ENCODE data around the gene LRRC8E.
A peak's percentile ranks its signal among the peaks of the same experiment; 100 is the strongest.

The LRRC8E gene

GRCh38 chr19:7926727-7927604, 38.7 kb downstream of the LRRC8E start:
- peaks cover 37 to 38% of the 10 kb centered on the region in 2 experiments for H3K36me3 ChIP-seq (ENCODE audit: control insufficient read depth in 1 of 2, insufficient read depth in 2 of 2, low read length in 2 of 2)
- no peaks in the 10 kb centered on the region for H3K9me3 ChIP-seq (ENCODE audit: insufficient read depth, low read depth, low read length)
- no peak overlapping the region for H2BK120ac ChIP-seq (ENCODE audit: insufficient read depth, low read length, poor library complexity)
- H4K91ac ChIP-seq (ENCODE audit: low read depth, low read length) = no peak overlapping the region
- H3K23ac ChIP-seq (ENCODE audit: low read length) = no peak overlapping the region
- no peaks in the 10 kb centered on the region for H3K79me2 ChIP-seq (ENCODE audit: control insufficient read depth, insufficient read depth, low read length, poor library complexity)
- no peak overlapping the region for H2BK12ac ChIP-seq (ENCODE audit: low read length)
- no peak overlapping the region for H3K4ac ChIP-seq (ENCODE audit: low read depth, low read length)
- H2AFZ ChIP-seq (ENCODE audit: insufficient read depth, low read length, poor library complexity) = no peak overlapping the region
- no peak overlapping the region for H2BK5ac ChIP-seq (ENCODE audit: low read depth, low read length, poor library complexity)
- peaks cover 8 to 11% of the 10 kb centered on the region in 2 experiments for H3K4me1 ChIP-seq (ENCODE audit: control insufficient read depth in 1 of 2, insufficient read depth in 2 of 2, low read length in 2 of 2)
- H3K79me1 ChIP-seq (ENCODE audit: low read length) = peaks cover 2% of the 10 kb centered on the region
- no peak overlapping the region for H3K9ac ChIP-seq (ENCODE audit: low read length)
- no peak overlapping the region for H3K18ac ChIP-seq (ENCODE audit: low read length)
- H3K14ac ChIP-seq (ENCODE audit: low read length) = no peak overlapping the region
- H3K4me3 ChIP-seq (ENCODE audit: low read depth, low read length) = no peak overlapping the region
- H3K27me3 ChIP-seq (ENCODE audit: insufficient read depth, low read length) = no peaks in the 10 kb centered on the region
- WGBS (ENCODE audit: extremely low coverage, insufficient coverage, insufficient read length) = no CpG with 5 or more reads among the region's 32 CpGs
- H2AK5ac ChIP-seq (ENCODE audit: low read length) = no peak overlapping the region
- H3K4me2 ChIP-seq (ENCODE audit: low read length) = no peak overlapping the region
- H4K8ac ChIP-seq (ENCODE audit: low read depth, low read length) = no peak overlapping the region
- no peak for DNase-seq
- no peak overlapping the region for H3K27ac ChIP-seq (ENCODE audit: low read depth, low read length)
- no peak overlapping the region for H4K12ac ChIP-seq (ENCODE audit: low read depth, low read length)

DNA sequence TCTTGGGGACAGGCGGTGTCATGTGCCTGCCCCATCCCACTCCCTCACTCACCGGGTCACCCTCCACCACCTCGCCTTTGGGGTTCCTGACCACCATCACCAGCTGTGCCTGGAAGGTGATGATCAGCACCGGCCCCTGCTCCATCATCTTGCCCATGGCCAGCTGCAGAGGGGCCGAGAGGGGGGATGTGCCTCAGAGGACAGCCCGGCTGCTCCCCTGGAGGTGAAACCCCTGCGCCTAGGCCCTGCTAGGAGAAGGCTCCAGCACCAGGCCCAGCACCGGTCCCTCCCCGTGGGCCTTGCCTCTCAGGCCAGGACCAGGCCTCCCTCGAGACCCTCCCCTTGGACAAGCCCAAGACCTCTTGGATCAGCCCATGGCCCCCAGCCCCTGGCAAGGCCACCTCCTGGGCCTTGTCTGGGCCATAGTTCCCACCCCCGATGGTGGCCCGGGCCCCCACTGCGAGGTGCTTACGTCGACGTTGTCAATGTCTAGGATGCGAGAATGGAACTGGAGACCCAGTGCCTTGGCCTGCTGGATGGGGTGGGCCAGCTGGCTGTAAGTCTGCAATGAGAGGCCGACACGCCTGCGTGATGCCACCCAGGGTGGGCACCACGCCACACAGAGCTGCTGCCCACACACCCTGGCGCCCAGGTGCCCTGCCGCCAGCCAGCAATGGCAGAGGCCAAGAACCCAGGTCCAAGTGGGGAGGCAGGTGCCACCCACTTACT, 39.5 kb downstream of the LRRC8E start:
- peak overlapping the region; percentile 28 for H3K4me3 ChIP-seq (ENCODE audit: low read depth, low read length)
- no peak overlapping the region for H2BK5ac ChIP-seq (ENCODE audit: low read depth, low read length, poor library complexity)
- H2BK120ac ChIP-seq (ENCODE audit: insufficient read depth, low read length, poor library complexity) = no peak overlapping the region
- no peak overlapping the region for H4K12ac ChIP-seq (ENCODE audit: low read depth, low read length)
- no peak overlapping the region for H4K91ac ChIP-seq (ENCODE audit: low read depth, low read length)
- H2AFZ ChIP-seq (ENCODE audit: insufficient read depth, low read length, poor library complexity) = no peak overlapping the region
- H4K8ac ChIP-seq (ENCODE audit: low read depth, low read length) = no peak overlapping the region
- H3K9me3 ChIP-seq (ENCODE audit: insufficient read depth, low read depth, low read length) = no peaks in the 10 kb centered on the region
- H3K9ac ChIP-seq (ENCODE audit: low read length) = no peak overlapping the region
- H3K4ac ChIP-seq (ENCODE audit: low read depth, low read length) = no peak overlapping the region
- no peak overlapping the region for H2AK5ac ChIP-seq (ENCODE audit: low read length)
- peaks cover 37 to 38% of the 10 kb centered on the region in 2 experiments for H3K36me3 ChIP-seq (ENCODE audit: control insufficient read depth in 1 of 2, insufficient read depth in 2 of 2, low read length in 2 of 2)
- no peaks in the 10 kb centered on the region for H3K27me3 ChIP-seq (ENCODE audit: insufficient read depth, low read length)
- peaks cover 2% of the 10 kb centered on the region for H3K79me1 ChIP-seq (ENCODE audit: low read length)
- H3K23ac ChIP-seq (ENCODE audit: low read length) = no peak overlapping the region
- DNase-seq = no peak
- H2BK12ac ChIP-seq (ENCODE audit: low read length) = no peak overlapping the region
- no peak overlapping the region for H3K18ac ChIP-seq (ENCODE audit: low read length)
- no peak overlapping the region for H3K4me2 ChIP-seq (ENCODE audit: low read length)
- no peak overlapping the region for H3K27ac ChIP-seq (ENCODE audit: low read depth, low read length)
- peaks cover 8 to 11% of the 10 kb centered on the region in 2 experiments for H3K4me1 ChIP-seq (ENCODE audit: control insufficient read depth in 1 of 2, insufficient read depth in 2 of 2, low read length in 2 of 2)
- no peaks in the 10 kb centered on the region for H3K79me2 ChIP-seq (ENCODE audit: control insufficient read depth, insufficient read depth, low read length, poor library complexity)
- no peak overlapping the region for H3K14ac ChIP-seq (ENCODE audit: low read length)
- no CpG with 5 or more reads among the region's 23 CpGs for WGBS (ENCODE audit: extremely low coverage, insufficient coverage, insufficient read length)

GRCh38 chr19:7928334-7928706, 40.0 kb downstream of the LRRC8E start:
- no peak overlapping the region for H3K23ac ChIP-seq (ENCODE audit: low read length)
- H4K91ac ChIP-seq (ENCODE audit: low read depth, low read length) = no peak overlapping the region
- WGBS (ENCODE audit: extremely low coverage, insufficient coverage, insufficient read length) = no CpG with 5 or more reads among the region's 9 CpGs
- H3K27me3 ChIP-seq (ENCODE audit: insufficient read depth, low read length) = no peaks in the 10 kb centered on the region
- no peak overlapping the region for H2AFZ ChIP-seq (ENCODE audit: insufficient read depth, low read length, poor library complexity)
- DNase-seq = no peak
- peaks cover 37 to 38% of the 10 kb centered on the region in 2 experiments for H3K36me3 ChIP-seq (ENCODE audit: control insufficient read depth in 1 of 2, insufficient read depth in 2 of 2, low read length in 2 of 2)
- no peak overlapping the region for H2BK120ac ChIP-seq (ENCODE audit: insufficient read depth, low read length, poor library complexity)
- no peak overlapping the region for H3K9ac ChIP-seq (ENCODE audit: low read length)
- H2BK5ac ChIP-seq (ENCODE audit: low read depth, low read length, poor library complexity) = no peak overlapping the region
- no peak overlapping the region for H4K8ac ChIP-seq (ENCODE audit: low read depth, low read length)
- no peak overlapping the region for H3K18ac ChIP-seq (ENCODE audit: low read length)
- H3K79me2 ChIP-seq (ENCODE audit: control insufficient read depth, insufficient read depth, low read length, poor library complexity) = no peaks in the 10 kb centered on the region
- H3K14ac ChIP-seq (ENCODE audit: low read length) = no peak overlapping the region
- no peak overlapping the region for H3K4me3 ChIP-seq (ENCODE audit: low read depth, low read length)
- no peak overlapping the region for H4K12ac ChIP-seq (ENCODE audit: low read depth, low read length)
- no peak overlapping the region for H2BK12ac ChIP-seq (ENCODE audit: low read length)
- no peak overlapping the region for H3K4me2 ChIP-seq (ENCODE audit: low read length)
- H3K9me3 ChIP-seq (ENCODE audit: insufficient read depth, low read depth, low read length) = no peaks in the 10 kb centered on the region
- no peak overlapping the region for H2AK5ac ChIP-seq (ENCODE audit: low read length)
- no peak overlapping the region for H3K4ac ChIP-seq (ENCODE audit: low read depth, low read length)
- H3K27ac ChIP-seq (ENCODE audit: low read depth, low read length) = no peak overlapping the region
- H3K79me1 ChIP-seq (ENCODE audit: low read length) = peaks cover 2% of the 10 kb centered on the region
- peaks cover 8 to 11% of the 10 kb centered on the region in 2 experiments for H3K4me1 ChIP-seq (ENCODE audit: control insufficient read depth in 1 of 2, insufficient read depth in 2 of 2, low read length in 2 of 2)

DNA sequence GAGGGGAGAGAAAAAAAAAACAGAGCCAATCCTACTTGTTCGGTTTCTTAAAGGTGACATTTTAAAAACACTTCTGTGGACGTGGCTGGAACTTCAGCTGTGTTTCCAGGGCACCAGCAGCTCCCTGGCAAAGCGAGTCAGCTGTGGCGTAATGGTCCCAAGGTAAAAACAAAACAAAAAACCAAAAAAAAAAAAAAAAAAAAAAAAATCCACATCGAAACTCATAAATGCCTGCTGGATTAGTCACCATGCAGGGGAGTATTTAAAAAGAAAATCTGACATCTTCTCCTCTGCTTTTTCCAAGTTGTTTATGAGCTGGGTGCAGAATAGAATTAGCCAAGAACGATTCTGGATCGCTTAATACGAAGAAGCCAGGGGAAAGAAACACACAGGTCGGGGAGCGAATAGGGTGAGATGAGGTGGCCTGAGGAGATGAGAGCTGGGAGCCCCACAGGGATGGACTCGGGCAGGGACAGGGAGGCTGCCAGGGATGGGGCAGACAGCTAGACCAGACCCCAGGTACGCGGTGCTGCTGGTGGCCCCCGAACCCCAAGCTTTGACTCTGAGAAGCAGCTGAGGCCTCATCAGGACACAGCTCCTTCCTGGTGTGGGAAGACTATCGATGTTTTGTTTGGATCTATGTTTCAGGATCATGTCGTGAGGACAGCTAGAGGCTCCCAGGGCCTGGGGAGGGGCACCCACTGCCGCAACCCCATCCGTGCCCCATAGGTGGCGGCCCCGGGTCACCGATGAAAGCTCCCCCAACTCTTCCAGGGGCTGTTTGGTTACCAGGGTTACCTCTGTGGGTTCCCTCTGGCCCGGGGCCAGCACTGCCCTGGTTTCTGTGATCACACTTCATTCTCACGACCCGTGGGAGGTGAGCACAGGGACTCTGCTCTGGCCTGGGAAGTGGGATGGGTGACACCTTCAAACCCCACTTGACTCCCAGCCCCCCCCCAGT, 40.7 kb downstream of the LRRC8E start:
- H3K27me3 ChIP-seq (ENCODE audit: insufficient read depth, low read length) = no peaks in the 10 kb centered on the region
- H3K4me3 ChIP-seq (ENCODE audit: low read depth, low read length) = no peak overlapping the region
- H2BK12ac ChIP-seq (ENCODE audit: low read length) = no peak overlapping the region
- no peak overlapping the region for H4K12ac ChIP-seq (ENCODE audit: low read depth, low read length)
- H4K91ac ChIP-seq (ENCODE audit: low read depth, low read length) = no peak overlapping the region
- H3K23ac ChIP-seq (ENCODE audit: low read length) = no peak overlapping the region
- no peak overlapping the region for H2AK5ac ChIP-seq (ENCODE audit: low read length)
- no peak overlapping the region for H3K18ac ChIP-seq (ENCODE audit: low read length)
- WGBS (ENCODE audit: extremely low coverage, insufficient coverage, insufficient read length) = no CpG with 5 or more reads among the region's 24 CpGs
- no peak overlapping the region for H4K8ac ChIP-seq (ENCODE audit: low read depth, low read length)
- no peak overlapping the region for H3K4me2 ChIP-seq (ENCODE audit: low read length)
- no peak overlapping the region for H2BK5ac ChIP-seq (ENCODE audit: low read depth, low read length, poor library complexity)
- peak; percentile 62 to 84 for DNase-seq
- no peak overlapping the region for H3K4ac ChIP-seq (ENCODE audit: low read depth, low read length)
- no peak overlapping the region for H2AFZ ChIP-seq (ENCODE audit: insufficient read depth, low read length, poor library complexity)
- H3K14ac ChIP-seq (ENCODE audit: low read length) = no peak overlapping the region
- peak overlapping the region; percentile 24 for H3K27ac ChIP-seq (ENCODE audit: low read depth, low read length)
- no peaks in the 10 kb centered on the region for H3K9me3 ChIP-seq (ENCODE audit: insufficient read depth, low read depth, low read length)
- no peak overlapping the region for H2BK120ac ChIP-seq (ENCODE audit: insufficient read depth, low read length, poor library complexity)
- no peaks in the 10 kb centered on the region for H3K79me2 ChIP-seq (ENCODE audit: control insufficient read depth, insufficient read depth, low read length, poor library complexity)
- peaks cover 41 to 45% of the 10 kb centered on the region in 2 experiments for H3K36me3 ChIP-seq (ENCODE audit: control insufficient read depth in 1 of 2, insufficient read depth in 2 of 2, low read length in 2 of 2)
- no peak overlapping the region for H3K9ac ChIP-seq (ENCODE audit: low read length)
- H3K79me1 ChIP-seq (ENCODE audit: low read length) = peaks cover 2% of the 10 kb centered on the region
- H3K4me1 ChIP-seq (ENCODE audit: control insufficient read depth in 1 of 2, insufficient read depth in 2 of 2, low read length in 2 of 2) = peaks cover 8 to 11% of the 10 kb centered on the region in 2 experiments

Measured in trophoblast cell (in vitro differentiated cells and primary cell).